Transverse colon (tissue), 4 donors: ENCODE measurements around the gene HABP2. TPM values are rescaled to one million over a fixed set of nuclear protein-coding genes. Genes with fewer than 3 reads are reported as not detected.

Experiments used
- DNase-seq: peaks from one replicate; pipeline ENCODE4 v3.0.0-alpha.2; 2019
- H3K27ac ChIP-seq, 4 donors: fragments of 200-600 bp; sonication (generic); 2 replicates each; pipeline ENCODE4 v1.5.1; 2016 to 2018; ENCODE audit warnings: inconsistent platforms in 4 of 4
- H3K27me3 ChIP-seq: fragments of 200-600 bp; sonication (generic); 2 replicates; pipeline ENCODE4 v1.5.1; 2017; ENCODE audit warnings: inconsistent platforms
- H3K36me3 ChIP-seq, 4 donors: fragments of 200-600 bp; sonication (generic); 2 replicates each; pipeline ENCODE4 v1.5.1; 2017 to 2019; ENCODE audit warnings: inconsistent platforms in 4 of 4
- H3K4me1 ChIP-seq, 4 donors: fragments of 200-600 bp; sonication (generic); 2 replicates each; pipeline ENCODE4 v1.5.1; 2017 to 2020; ENCODE audit warnings: inconsistent platforms in 4 of 4
- H3K4me3 ChIP-seq, 4 donors: fragments of 200-600 bp; sonication (generic); 1 replicate in 1 of 4; 2 replicates in 3 of 4; pipeline versions ENCODE4 v1.5.1 to v1.6.1; 2017 to 2019; ENCODE audit warnings: inconsistent platforms in 4 of 4
- H3K9me3 ChIP-seq, 2 donors: fragments of 200-600 bp; sonication (generic); 2 replicates each; pipeline ENCODE4 v1.5.1; 2017 to 2019; ENCODE audit warnings: inconsistent platforms in 2 of 2
- EP300 ChIP-seq: sonication (generic); formaldehyde crosslinking; IDR thresholded peaks from one replicate; pipeline ENCODE4 v1.6.1; 2017; ENCODE audit warnings: antibody characterized with exemption, low read depth
- POLR2A ChIP-seq: fragments of 450-650 bp; IDR thresholded peaks from one replicate; pipeline ENCODE4 v1.6.1; 2016; ENCODE audit warnings: antibody characterized with exemption, mild to moderate bottlenecking, moderate library complexity
- POLR2AphosphoS5 ChIP-seq, 3 donors: sonication (generic); formaldehyde crosslinking; IDR thresholded peaks; one replicate each; pipeline ENCODE4 v1.6.1; 2016; ENCODE audit warnings: antibody characterized with exemption in 3 of 3
- WGBS, 2 donors: methylation state at CpG; one replicate each; pipeline ENCODE4 v1.1.5; 2018; ENCODE audit warnings: low coverage in 1 of 2; 5-methylcytosine and 5-hydroxymethylcytosine counted together
- in situ Hi-C, 4 donors: fragments of 200-750 bp; cut with MboI; loops; one replicate each; pipeline versions ENCODE4 v1.15.0 to v1.15.1; 2017; ENCODE audit warnings: low sequenced_read_pairs in 3 of 4, low pct_ligation_motif_present in 1 of 4, low pct_unique_long_range_greater_than_20kb in 1 of 4
- intact Hi-C: fragments of 100-400 bp; cut with DNase I; formaldehyde crosslinking; loops from one replicate; pipeline ENCODE4 v1.15.1; 2023; ENCODE audit warnings: low total_unique reads
- total RNA-seq, 4 donors: library from RNA; depleted of rRNA; stranded (reverse); fragments of >200 nt; gene quantifications; one replicate each; pipeline ENCODE4 v1.1.0, GENCODE V29; 2016
- TF ChIP-seq, protein P1 (sequence below), 5 experiments: fragments of 200-600 bp in 3 of 5; fragments of 450-650 bp in 2 of 5; sonication (generic) in 3 of 5; IDR thresholded peaks; 1 replicate in 2 of 5; 2 replicates in 3 of 5; pipeline ENCODE4 v1.5.1; 2016 to 2017; ENCODE audit warnings: antibody characterized with exemption in 5 of 5, inconsistent platforms in 3 of 5, mild to moderate bottlenecking in 2 of 5, moderate library complexity in 1 of 5

HABP2 gene
- total RNA-seq, 4 donors from 2014 or later, result not detected

GRCh38 chr10:113562069-113562468, 9.2 kb downstream of the HABP2 start:
- in situ Hi-C loops, result no loop called here
- Histone ChIP-seq H3K27ac (peak overlapping the region in 3 of 4 donors; percentile 11 to 36 (median 17)), H3K4me1 (peaks cover 0 to 7% (median 2%) of the 10 kb centered on the region in 4 donors), H3K4me3 (no peak overlapping the region), H3K9me3 (no peaks in the 10 kb centered on the region), H3K36me3 (no peaks in the 10 kb centered on the region), H3K27me3 (no peaks in the 10 kb centered on the region)
- 21 to 67% methylated on average over 2 to 6 of the region's 6 CpGs for WGBS, 2 donors
- intact Hi-C loops, result no loop called here
- TF ChIP-seq POLR2AphosphoS5 (IDR thresholded peaks at IDR 0.05) (no peak), POLR2A (no peak), EP300 (no peak)
- TF ChIP-seq, protein P1, sequence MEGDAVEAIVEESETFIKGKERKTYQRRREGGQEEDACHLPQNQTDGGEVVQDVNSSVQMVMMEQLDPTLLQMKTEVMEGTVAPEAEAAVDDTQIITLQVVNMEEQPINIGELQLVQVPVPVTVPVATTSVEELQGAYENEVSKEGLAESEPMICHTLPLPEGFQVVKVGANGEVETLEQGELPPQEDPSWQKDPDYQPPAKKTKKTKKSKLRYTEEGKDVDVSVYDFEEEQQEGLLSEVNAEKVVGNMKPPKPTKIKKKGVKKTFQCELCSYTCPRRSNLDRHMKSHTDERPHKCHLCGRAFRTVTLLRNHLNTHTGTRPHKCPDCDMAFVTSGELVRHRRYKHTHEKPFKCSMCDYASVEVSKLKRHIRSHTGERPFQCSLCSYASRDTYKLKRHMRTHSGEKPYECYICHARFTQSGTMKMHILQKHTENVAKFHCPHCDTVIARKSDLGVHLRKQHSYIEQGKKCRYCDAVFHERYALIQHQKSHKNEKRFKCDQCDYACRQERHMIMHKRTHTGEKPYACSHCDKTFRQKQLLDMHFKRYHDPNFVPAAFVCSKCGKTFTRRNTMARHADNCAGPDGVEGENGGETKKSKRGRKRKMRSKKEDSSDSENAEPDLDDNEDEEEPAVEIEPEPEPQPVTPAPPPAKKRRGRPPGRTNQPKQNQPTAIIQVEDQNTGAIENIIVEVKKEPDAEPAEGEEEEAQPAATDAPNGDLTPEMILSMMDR (IDR thresholded peaks at IDR 0.05), result no peak
- no peak for DNase-seq

DNA sequence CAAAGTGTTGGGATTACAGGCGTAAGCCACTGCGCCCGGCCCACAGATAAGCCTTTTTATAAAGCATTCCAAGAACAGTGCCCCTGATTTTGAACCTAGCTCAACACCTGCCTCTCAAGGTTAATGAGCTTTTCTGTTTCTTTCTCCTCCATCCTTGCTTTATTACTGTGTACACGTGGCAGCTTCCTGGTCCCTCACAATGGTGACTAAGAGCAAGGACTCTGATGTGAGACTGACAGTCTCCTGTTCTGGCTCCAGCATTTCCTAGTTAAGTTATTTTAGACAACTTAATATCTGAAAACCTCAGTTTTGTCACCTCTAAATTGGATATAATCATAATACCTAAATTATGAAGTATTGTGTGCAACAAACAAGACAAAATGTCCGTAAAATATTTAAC, 9.9 kb downstream of the HABP2 start:
- intact Hi-C loops (no loop called here), in situ Hi-C loops (no loop called here)
- no peak for DNase-seq
- Histone ChIP-seq H3K27me3 (no peaks in the 10 kb centered on the region), H3K9me3 (no peaks in the 10 kb centered on the region), H3K27ac (peak overlapping the region in 2 of 4 donors; percentile 10 to 17), H3K36me3 (no peaks in the 10 kb centered on the region), H3K4me3 (no peak overlapping the region), H3K4me1 (peaks cover 0 to 7% (median 2%) of the 10 kb centered on the region in 4 donors)
- WGBS, 2 donors, result 57 to 68% methylated on average over 1 to 5 of the region's 5 CpGs
- TF ChIP-seq EP300 (no peak), POLR2AphosphoS5 (IDR thresholded peaks at IDR 0.05) (no peak), POLR2A (no peak)
- TF ChIP-seq, protein P1 (IDR thresholded peaks at IDR 0.05), result no peak

GRCh38 chr10:113563306-113564088, 10.6 kb downstream of the HABP2 start:
- H3K36me3 ChIP-seq, result no peaks in the 10 kb centered on the region
- no peaks in the 10 kb centered on the region for H3K27me3 ChIP-seq
- no peaks in the 10 kb centered on the region for H3K9me3 ChIP-seq
- in situ Hi-C loops, result no loop called here
- TF ChIP-seq EP300, result no peak
- TF ChIP-seq, protein P1 (IDR thresholded peaks at IDR 0.05), result peak; percentile 91 to 99 (median 99)
- H3K27ac ChIP-seq, result peak overlapping the region in 1 of 4 donors; percentile 10
- H3K4me3 ChIP-seq, result peak overlapping the region; percentile 23 to 49 (median 27)
- intact Hi-C loops, result no loop called here
- H3K4me1 ChIP-seq, result peaks cover 0 to 7% (median 2%) of the 10 kb centered on the region in 4 donors
- 8 to 20% methylated on average over 1 to 18 of the region's 18 CpGs for WGBS, 2 donors
- DNase-seq, result peak; percentile 81

GRCh38 chr10:113565364-113565763, 12.5 kb downstream of the HABP2 start:
- in situ Hi-C loops (no loop called here), intact Hi-C loops (no loop called here)

More at GRCh38 chr10:113565364-113565763, 12.5 kb downstream of the HABP2 start:
- Histone ChIP-seq H3K9me3 (no peaks in the 10 kb centered on the region), H3K4me3 (no peak overlapping the region), H3K36me3 (no peaks in the 10 kb centered on the region), H3K4me1 (peaks cover 0 to 7% (median 2%) of the 10 kb centered on the region in 4 donors), H3K27ac (no peak overlapping the region), H3K27me3 (no peaks in the 10 kb centered on the region)
- TF ChIP-seq EP300, result no peak
- TF ChIP-seq, protein P1 (IDR thresholded peaks at IDR 0.05), result no peak
- no peak for TF ChIP-seq POLR2AphosphoS5 (IDR thresholded peaks at IDR 0.05)
- TF ChIP-seq POLR2A, result no peak
- DNase-seq, result no peak
- WGBS, 2 donors, result 20% methylated on average over 1 of the region's 1 CpG; no CpG with 5 or more reads in 1 of the 2 donors
